B cell (primary cell): ENCODE data around the gene ITPR3. TPM values are rescaled to one million over a fixed set of nuclear protein-coding genes. Genes with fewer than 3 reads are reported as not detected.

Experiments used
- ATAC-seq: fragments of 200-7000 bp; cut with Tn5 transposase; one replicate; pipeline ENCODE4 v1.10.0; 2021; ENCODE audit warnings: low read depth, mild to moderate bottlenecking, moderate number of reproducible peaks, moderate library complexity
- CTCF ChIA-PET: fragments of 350-600 bp; sonication (Branson Sonifier 250); formaldehyde crosslinking; loops from one replicate; lab custom pipeline; 2021; ENCODE audit warnings: antibody characterized with exemption, inconsistent platforms; lab: Charles Lee
- POLR2A ChIA-PET: fragments of 350-600 bp; sonication (Branson Sonifier 250); formaldehyde crosslinking; loops from one replicate; lab custom pipeline; 2021; ENCODE audit warnings: antibody characterized with exemption; lab: Charles Lee
- DNase-seq: peaks from one replicate; pipeline ENCODE4 v3.0.0; 2013
- H2AFZ ChIP-seq: 2 replicates; pipeline ENCODE4 v1.6.1; 2012; ENCODE audit warnings: mild to moderate bottlenecking, low read depth, low read length; ENCODE audit not compliant: insufficient read depth, poor library complexity, severe bottlenecking
- H3K27ac ChIP-seq, 2 donors: 1 replicate in 1 of 2; 2 replicates in 1 of 2; pipeline ENCODE4 v1.5.1; 2012 to 2013; ENCODE audit warnings: low read length in 2 of 2, mild to moderate bottlenecking in 2 of 2, moderate library complexity in 1 of 2
- H3K27me3 ChIP-seq, 4 experiments: fragments of 200-600 bp in 1 of 4; sonication (generic) in 1 of 4; replicated peaks in 1 of 4; 1 replicate in 2 of 4; 2 replicates in 2 of 4; pipeline versions ENCODE4 v1.6.1 to v1.7.0; 2013 to 2016; ENCODE audit warnings: low read length in 3 of 4, mild to moderate bottlenecking in 2 of 4, mixed read lengths in 1 of 4, moderate library complexity in 1 of 4; ENCODE audit not compliant: insufficient read depth in 4 of 4, control insufficient read depth in 3 of 4; ENCODE audit errors: control extremely low read depth in 1 of 4
- H3K36me3 ChIP-seq, 2 experiments: replicated peaks in 1 of 2; 1 replicate in 1 of 2; 2 replicates in 1 of 2; pipeline versions ENCODE4 v1.6.1 to v1.7.1; 2013; ENCODE audit warnings: low read length in 1 of 2; ENCODE audit not compliant: insufficient read depth in 2 of 2, control insufficient read depth in 1 of 2; ENCODE audit errors: control extremely low read depth in 1 of 2, extremely low read depth in 1 of 2
- H3K4me1 ChIP-seq, 2 donors: fragments of 200-600 bp in 1 of 2; sonication (generic) in 1 of 2; 1 replicate in 1 of 2; 2 replicates in 1 of 2; pipeline versions ENCODE4 v1.5.1 to v1.6.1; 2013 to 2017; ENCODE audit warnings: low read length in 2 of 2; ENCODE audit not compliant: control insufficient read depth in 2 of 2, insufficient read depth in 2 of 2
- H3K4me2 ChIP-seq: replicated peaks from 2 replicates; pipeline ENCODE3; 2012; ENCODE audit warnings: mild to moderate bottlenecking, low read depth, low read length; ENCODE audit not compliant: poor library complexity, severe bottlenecking
- H3K4me3 ChIP-seq, 5 experiments: fragments of 200-600 bp in 1 of 5; sonication (generic) in 1 of 5; 1 replicate in 3 of 5; 2 replicates in 2 of 5; pipeline versions ENCODE4 v1.5.1 to v1.7.0; 2011 to 2016; ENCODE audit warnings: low read length in 4 of 5, mild to moderate bottlenecking in 4 of 5, low read depth in 2 of 5, control low read depth in 1 of 5, moderate library complexity in 1 of 5; ENCODE audit not compliant: insufficient read depth in 1 of 5; ENCODE audit errors: control extremely low read depth in 1 of 5, extremely low read depth in 1 of 5
- H3K79me2 ChIP-seq: fragments of 200-600 bp; sonication (generic); one replicate; pipeline ENCODE4 v1.6.0; 2016; ENCODE audit warnings: low read length; ENCODE audit not compliant: control insufficient read depth, insufficient read depth
- H3K9ac ChIP-seq: fragments of 200-600 bp; sonication (generic); 2 replicates; pipeline ENCODE4 v1.6.1; 2017; ENCODE audit warnings: mild to moderate bottlenecking, low read length, moderate library complexity
- H3K9me3 ChIP-seq, 3 donors: one replicate each; pipeline versions ENCODE4 v1.6.1 to v1.7.1; 2013; ENCODE audit warnings: low read length in 2 of 3; ENCODE audit not compliant: control insufficient read depth in 2 of 3, insufficient read depth in 1 of 3; ENCODE audit errors: control extremely low read depth in 1 of 3
- H4K20me1 ChIP-seq: 2 replicates; pipeline ENCODE4 v1.6.0; 2012; ENCODE audit warnings: mild to moderate bottlenecking, low read length; ENCODE audit not compliant: insufficient read depth, control insufficient read depth, poor library complexity, severe bottlenecking
- H3K27ac Mint-ChIP-seq: one replicate; pipeline ENCODE4 v1.8.0; 2021; ENCODE audit warnings: mixed read lengths
- H3K27me3 Mint-ChIP-seq: one replicate; pipeline ENCODE4 v1.8.0; 2021; ENCODE audit warnings: mixed read lengths
- H3K4me1 Mint-ChIP-seq: one replicate; pipeline ENCODE4 v1.8.0; 2021; ENCODE audit warnings: mixed read lengths
- H3K4me3 Mint-ChIP-seq: one replicate; pipeline ENCODE4 v1.8.0; 2021; ENCODE audit warnings: mixed read lengths
- H3K9me3 Mint-ChIP-seq: one replicate; pipeline ENCODE4 v1.8.0; 2022; ENCODE audit warnings: mixed read lengths; ENCODE audit not compliant: insufficient read depth
- EZH2 ChIP-seq: IDR thresholded peaks from 2 replicates; pipeline ENCODE4 v1.6.1; 2012; ENCODE audit warnings: borderline replicate concordance, low read depth, mild to moderate bottlenecking, moderate library complexity, low read length; ENCODE audit not compliant: insufficient read depth, poor library complexity, severe bottlenecking
- WGBS: methylation state at CpG from one replicate; pipeline ENCODE4 v1.1.5; 2013; ENCODE audit warnings: missing lambda C conversion rate; ENCODE audit not compliant: insufficient coverage; 5-methylcytosine and 5-hydroxymethylcytosine counted together
- intact Hi-C: fragments of 100-400 bp; cut with micrococcal nuclease; formaldehyde crosslinking; loops from one replicate; pipeline ENCODE4 v1.10.0; 2022
- polyA plus RNA-seq: library from polyadenylated mRNA; depleted of rRNA; stranded (reverse); fragments of >200 nt; gene quantifications from 2 replicates; pipeline ENCODE4 v1.2.3, GENCODE V29; 2012
- total RNA-seq, 2 donors: library from RNA; stranded (reverse); fragments of 120-200 nt in 1 of 2; gene quantifications; 1 replicate in 1 of 2; 2 replicates in 1 of 2; pipeline versions ENCODE4 v1.2.3 to v1.2.4, GENCODE V29; 2013 to 2022
- TF ChIP-seq, protein P1 (sequence below): fragments of 200-600 bp; IDR thresholded peaks from one replicate; pipeline ENCODE4 v1.8.0; 2022; ENCODE audit warnings: antibody characterized with exemption, mild to moderate bottlenecking

The ITPR3 gene
- total and polyA plus RNA-seq, 2 donors (not counting 1 experiment from before 2014, with no cell fraction given), result 61.9 to 67.6 TPM

DNA sequence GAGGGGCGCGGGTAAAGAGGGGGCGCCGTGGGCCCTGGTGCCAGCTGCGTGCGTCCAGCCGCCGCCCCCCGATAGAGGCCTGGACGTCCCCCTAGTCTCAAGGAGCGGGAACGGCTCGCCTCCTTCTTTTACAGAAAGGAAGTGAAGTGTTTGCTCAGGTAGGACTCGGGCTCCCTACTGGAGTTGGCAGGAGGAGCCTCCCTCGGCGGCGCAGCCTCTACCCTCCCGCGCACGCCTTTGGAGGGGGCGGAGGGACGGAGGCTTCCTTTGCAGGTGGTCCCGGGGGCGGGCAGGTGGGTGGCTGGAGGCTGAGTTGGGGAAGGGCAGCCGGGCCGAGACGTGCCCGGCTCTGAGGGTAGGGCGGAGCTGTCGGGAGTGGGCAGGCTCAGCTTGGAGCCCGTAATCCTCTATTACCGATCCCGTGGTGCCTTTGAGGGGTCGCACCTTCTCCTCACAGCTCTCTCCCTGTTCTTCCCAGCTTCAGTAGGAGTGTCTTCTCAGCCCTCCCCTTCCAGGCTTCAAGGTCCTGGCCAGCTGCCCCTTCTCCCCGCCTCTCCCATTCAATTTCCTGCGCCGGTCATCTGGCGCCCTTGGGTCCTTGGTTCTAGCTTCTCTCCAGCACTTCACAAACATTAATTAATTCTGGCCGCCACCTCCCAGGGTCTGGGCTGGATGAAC lies 728 bp downstream of the ITPR3 start:
- Histone ChIP-seq H3K4me2 (peak overlapping the region; percentile 97), H3K4me3 (peak overlapping the region; percentile 45 to 98 (median 95)), H3K27me3 (no peaks in the 10 kb centered on the region), H3K4me1 (peaks cover 20 to 30% of the 10 kb centered on the region in 2 donors), H3K79me2 (peaks cover 42% of the 10 kb centered on the region), H3K9ac (peak overlapping the region; percentile 97), H3K36me3 (peaks cover 0 to 2% of the 10 kb centered on the region in 2 experiments), H3K9me3 (no peaks in the 10 kb centered on the region), H3K27ac (peak overlapping the region; percentile 80 to 92), H4K20me1 (peaks cover 32% of the 10 kb centered on the region), H2AFZ (peak overlapping the region; percentile 76)
- Mint-ChIP-seq H3K9me3 (no peaks in the 10 kb centered on the region), H3K27ac (peak overlapping the region; percentile 87), H3K4me3 (peak overlapping the region; percentile 92), H3K4me1 (peaks cover 49% of the 10 kb centered on the region), H3K27me3 (no peaks in the 10 kb centered on the region)
- no peak for TF ChIP-seq EZH2
- TF ChIP-seq, protein P1, sequence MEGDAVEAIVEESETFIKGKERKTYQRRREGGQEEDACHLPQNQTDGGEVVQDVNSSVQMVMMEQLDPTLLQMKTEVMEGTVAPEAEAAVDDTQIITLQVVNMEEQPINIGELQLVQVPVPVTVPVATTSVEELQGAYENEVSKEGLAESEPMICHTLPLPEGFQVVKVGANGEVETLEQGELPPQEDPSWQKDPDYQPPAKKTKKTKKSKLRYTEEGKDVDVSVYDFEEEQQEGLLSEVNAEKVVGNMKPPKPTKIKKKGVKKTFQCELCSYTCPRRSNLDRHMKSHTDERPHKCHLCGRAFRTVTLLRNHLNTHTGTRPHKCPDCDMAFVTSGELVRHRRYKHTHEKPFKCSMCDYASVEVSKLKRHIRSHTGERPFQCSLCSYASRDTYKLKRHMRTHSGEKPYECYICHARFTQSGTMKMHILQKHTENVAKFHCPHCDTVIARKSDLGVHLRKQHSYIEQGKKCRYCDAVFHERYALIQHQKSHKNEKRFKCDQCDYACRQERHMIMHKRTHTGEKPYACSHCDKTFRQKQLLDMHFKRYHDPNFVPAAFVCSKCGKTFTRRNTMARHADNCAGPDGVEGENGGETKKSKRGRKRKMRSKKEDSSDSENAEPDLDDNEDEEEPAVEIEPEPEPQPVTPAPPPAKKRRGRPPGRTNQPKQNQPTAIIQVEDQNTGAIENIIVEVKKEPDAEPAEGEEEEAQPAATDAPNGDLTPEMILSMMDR, result no peak
- intact Hi-C loops, result loop anchor here (1.0 to 5.0 kb wide), 5 partner anchors 10 to 230 kb away; partner anchors contain the start of genes KIFC1 and UQCC2
- CTCF ChIA-PET, result interaction anchor here (0.5 to 3.3 kb wide), 11 partner anchors 10 to 1494 kb away, joined by 3 to 31 read pairs (median 9); partner anchors contain the start of genes ATF6B, BAK1 and UQCC2
- WGBS, result 3% methylated on average over 33 of the region's 39 CpGs
- POLR2A ChIA-PET, result interaction anchor here (0.6 to 2.6 kb wide), 8 partner anchors 14 to 1887 kb away, joined by 3 to 15 read pairs (median 4); partner anchors contain the start of gene BAK1
- DNase-seq (peak; percentile 63), ATAC-seq (peak; percentile 11)
